Keratinocyte (primary cell): ENCODE data around the gene MSX2.

Experiments used
- CTCF ChIP-seq, 3 experiments: IDR thresholded peaks in 1 of 3; conservative IDR thresholded peaks in 1 of 3; optimal IDR thresholded peaks in 1 of 3; 2 replicates in 2 of 3; 3 replicates in 1 of 3; pipeline versions ENCODE3 to v1.5.1; 2011; ENCODE audit warnings: low read length in 3 of 3, mild to moderate bottlenecking in 3 of 3, moderate library complexity in 2 of 3, control low read depth in 1 of 3, inconsistent platforms in 1 of 3; ENCODE audit not compliant: insufficient read depth in 2 of 3; ENCODE audit errors: extremely low read depth in 1 of 3
- EZH2 ChIP-seq: IDR thresholded peaks from one replicate; pipeline ENCODE4 v1.6.1; 2012; ENCODE audit warnings: inconsistent platforms, mild to moderate bottlenecking, low read length, moderate library complexity

- peak; percentile 60 to 85 (median 73) for TF ChIP-seq CTCF (optimal IDR thresholded peaks at IDR 0.05 in 1 of 3, IDR thresholded peaks at IDR 0.05 in 1 of 3, conservative IDR thresholded peaks at IDR 0.05 in 1 of 3; ENCODE audit: extremely low read depth in 1 of 3, insufficient read depth in 2 of 3, low read length in 3 of 3)
- TF ChIP-seq EZH2, result peak; percentile 62
Observed at GRCh38 chr5:174735498-174736330, 11.3 kb downstream of the MSX2 start.
